Left renal cortex interstitium (tissue), 4 donors: Measurements from ENCODE around the gene SMCHD1. TPM values are rescaled to one million over a fixed set of nuclear protein-coding genes. Genes with fewer than 3 reads are reported as not detected.
"Not testable (repeated sequence)": the region's sequence is repeated elsewhere in the genome, so short reads cannot be mapped to it uniquely, and the experiment has no call there.

Experiments
- DNase-seq, 4 donors: peaks; one replicate each; pipeline ENCODE4 v3.0.0-alpha.2; 2013; ENCODE audit warnings: low read depth in 4 of 4, low spot score in 2 of 4, missing footprints in 1 of 4
- polyA plus RNA-seq, 4 donors: library from polyadenylated mRNA; unstranded; fragments of 120-200 nt; gene quantifications; one replicate each; pipeline ENCODE4 v1.2.1, GENCODE V29; 2013; ENCODE audit not compliant: insufficient read length in 4 of 4

Gene SMCHD1
- polyA plus RNA-seq, 4 donors = 53.5 to 77.0 (median 64.3) TPM

- not testable (repeated sequence) for DNase-seq
Observed at GRCh38 chr18:2808640-2809039, 153.1 kb downstream of the SMCHD1 start.

- not testable (repeated sequence) for DNase-seq
Observed at GRCh38 chr18:2809666-2810183, 154.2 kb downstream of the SMCHD1 start.

GRCh38 chr18:2811416-2811815 is 155.9 kb downstream of the SMCHD1 start:
- DNase-seq = no peak

GRCh38 chr18:2814928-2815327 is 159.4 kb downstream of the SMCHD1 start:
- no peak for DNase-seq

- no peak for DNase-seq
Observed at GRCh38 chr18:2818281-2818680, 162.8 kb downstream of the SMCHD1 start.

- no peak for DNase-seq
Observed at GRCh38 chr18:2821695-2822094, 166.2 kb downstream of the SMCHD1 start.

GRCh38 chr18:2822213-2822921 is 166.8 kb downstream of the SMCHD1 start:
- DNase-seq = no peak

GRCh38 chr18:2823202-2823601 is 167.7 kb downstream of the SMCHD1 start:
- DNase-seq = no peak

- DNase-seq = no peak
Observed at GRCh38 chr18:2823966-2824365, 168.4 kb downstream of the SMCHD1 start.

- no peak for DNase-seq
Observed at GRCh38 chr18:2824865-2825264, 169.3 kb downstream of the SMCHD1 start.

- DNase-seq = no peak
Observed at GRCh38 chr18:2825613-2826175, 170.2 kb downstream of the SMCHD1 start.

GRCh38 chr18:2826581-2826980 is 171.1 kb downstream of the SMCHD1 start:
- no peak for DNase-seq

- no peak for DNase-seq
Observed at GRCh38 chr18:2827061-2827460, 171.5 kb downstream of the SMCHD1 start.

GRCh38 chr18:2836118-2836517 is 180.6 kb downstream of the SMCHD1 start:
- DNase-seq = not testable (repeated sequence)

GRCh38 chr18:2837290-2837689 is 181.8 kb downstream of the SMCHD1 start:
- not testable (repeated sequence) for DNase-seq

GRCh38 chr18:2839202-2839601 is 183.7 kb downstream of the SMCHD1 start:
- no peak for DNase-seq

GRCh38 chr18:2840521-2840920 is 185.0 kb downstream of the SMCHD1 start:
- DNase-seq = no peak

- DNase-seq = no peak
Observed at GRCh38 chr18:2843146-2843545, 187.6 kb downstream of the SMCHD1 start.

GRCh38 chr18:2845172-2845571 is 189.6 kb downstream of the SMCHD1 start:
- no peak for DNase-seq

- no peak for DNase-seq
Observed at GRCh38 chr18:2846636-2847316, 191.2 kb downstream of the SMCHD1 start, which contains the start of gene EMILIN2. Gene EMILIN2, plus strand, starts transcription at chr18:2847006. Its CDS starts 183 bp downstream, at chr18:2847189.
